SK-N-MC (cell line): Measurements from ENCODE around the gene CGNL1.

ENCODE experiments used
- DNase-seq: peaks from one replicate; pipeline ENCODE4 v3.0.0-alpha.2; 2011; ENCODE audit warnings: low read depth, low spot score
- H3K27ac ChIP-seq: fragments of 200-600 bp; sonication (generic); 2 replicates; pipeline ENCODE4 v1.5.1; 2016; ENCODE audit warnings: mixed run types
- H3K36me3 ChIP-seq: fragments of 200-600 bp; sonication (generic); 2 replicates; pipeline ENCODE4 v1.6.1; 2017; ENCODE audit warnings: antibody characterized with exemption, low read length, mixed read lengths; ENCODE audit not compliant: insufficient read depth
- H3K4me3 ChIP-seq: fragments of 200-600 bp; sonication (generic); 2 replicates; pipeline ENCODE4 v1.5.1; 2016
- H3K9ac ChIP-seq: fragments of 200-600 bp; sonication (generic); 2 replicates; pipeline ENCODE4 v1.8.0; 2017; ENCODE audit warnings: mixed run types, mixed read lengths; ENCODE audit not compliant: insufficient read length
- H3K9me3 ChIP-seq: fragments of 200-600 bp; sonication (generic); 2 replicates; pipeline ENCODE4 v1.6.1; 2017; ENCODE audit warnings: low read depth, mild to moderate bottlenecking, antibody characterized with exemption, low read length, moderate library complexity, mixed read lengths
- EZH2 ChIP-seq: fragments of 200-600 bp; sonication (generic); IDR thresholded peaks from one replicate; pipeline ENCODE4 v1.6.1; 2017; ENCODE audit warnings: antibody characterized with exemption
- FOXP2 ChIP-seq: optimal IDR thresholded peaks from 2 replicates; pipeline ENCODE3; 2011; ENCODE audit warnings: mild to moderate bottlenecking, moderate library complexity; ENCODE audit not compliant: insufficient read depth; ENCODE audit errors: extremely low read length, control extremely low read depth
- POLR2AphosphoS5 ChIP-seq: IDR thresholded peaks from 2 replicates; pipeline ENCODE4 v1.6.1; 2012; ENCODE audit warnings: mild to moderate bottlenecking, low read depth, low read length, borderline replicate concordance

CGNL1 gene

GRCh38 chr15:57422113-57422754 is 45.9 kb downstream of the CGNL1 start:
- Histone ChIP-seq H3K4me3 (no peak overlapping the region), H3K36me3 (no peaks in the 10 kb centered on the region), H3K9ac (no peak overlapping the region), H3K9me3 (no peaks in the 10 kb centered on the region), H3K27ac (no peak overlapping the region)
- DNase-seq, result no peak
- TF ChIP-seq POLR2AphosphoS5, result no peak
- TF ChIP-seq FOXP2, result no peak
- TF ChIP-seq EZH2, result no peak

GRCh38 chr15:57423599-57424140 is 47.4 kb downstream of the CGNL1 start:
- TF ChIP-seq FOXP2 (no peak), EZH2 (no peak), POLR2AphosphoS5 (no peak)
- Histone ChIP-seq H3K4me3 (no peak overlapping the region), H3K9ac (no peak overlapping the region), H3K27ac (no peak overlapping the region), H3K9me3 (no peaks in the 10 kb centered on the region), H3K36me3 (no peaks in the 10 kb centered on the region)
- no peak for DNase-seq

- DNase-seq, result no peak
- Histone ChIP-seq H3K9ac (no peak overlapping the region), H3K4me3 (no peak overlapping the region), H3K36me3 (no peaks in the 10 kb centered on the region), H3K27ac (no peak overlapping the region), H3K9me3 (no peaks in the 10 kb centered on the region)
- TF ChIP-seq FOXP2, result no peak
- TF ChIP-seq POLR2AphosphoS5, result no peak
- no peak for TF ChIP-seq EZH2
These were observed 48.5 kb downstream of the CGNL1 start for GRCh38 chr15:57424628-57425405.

GRCh38 chr15:57425842-57426241 is 49.5 kb downstream of the CGNL1 start:
- H3K27ac ChIP-seq, result no peak overlapping the region
- TF ChIP-seq POLR2AphosphoS5 (no peak), EZH2 (no peak), FOXP2 (no peak)
- DNase-seq, result no peak

GRCh38 chr15:57427367-57427821 is 51.1 kb downstream of the CGNL1 start:
- no peak overlapping the region for H3K9ac ChIP-seq
- H3K27ac ChIP-seq, result no peak overlapping the region
- no peaks in the 10 kb centered on the region for H3K36me3 ChIP-seq
- no peak overlapping the region for H3K4me3 ChIP-seq
- TF ChIP-seq FOXP2 (no peak), EZH2 (no peak), POLR2AphosphoS5 (no peak)
- H3K9me3 ChIP-seq, result no peaks in the 10 kb centered on the region
- no peak for DNase-seq

More at GRCh38 chr15:57425842-57426241, 49.5 kb downstream of the CGNL1 start:
- H3K9ac ChIP-seq, result no peak overlapping the region
- H3K4me3 ChIP-seq, result no peak overlapping the region
- no peaks in the 10 kb centered on the region for H3K36me3 ChIP-seq
- no peaks in the 10 kb centered on the region for H3K9me3 ChIP-seq

GRCh38 chr15:57432141-57432741 is 55.9 kb downstream of the CGNL1 start:
- no peak overlapping the region for H3K27ac ChIP-seq
- H3K4me3 ChIP-seq, result no peak overlapping the region
- H3K9me3 ChIP-seq, result no peaks in the 10 kb centered on the region
- TF ChIP-seq POLR2AphosphoS5, result no peak
- no peak for TF ChIP-seq EZH2
- no peak for TF ChIP-seq FOXP2
- no peak for DNase-seq
- no peak overlapping the region for H3K9ac ChIP-seq
- no peaks in the 10 kb centered on the region for H3K36me3 ChIP-seq

GRCh38 chr15:57436166-57436565 is 59.9 kb downstream of the CGNL1 start:
- H3K9ac ChIP-seq, result no peak overlapping the region
- no peaks in the 10 kb centered on the region for H3K9me3 ChIP-seq
- H3K4me3 ChIP-seq, result no peak overlapping the region
- no peaks in the 10 kb centered on the region for H3K36me3 ChIP-seq
- no peak overlapping the region for H3K27ac ChIP-seq
- DNase-seq, result no peak
- TF ChIP-seq FOXP2 (no peak), EZH2 (no peak), POLR2AphosphoS5 (no peak)

- Histone ChIP-seq H3K9me3 (no peaks in the 10 kb centered on the region), H3K9ac (no peak overlapping the region), H3K36me3 (no peaks in the 10 kb centered on the region), H3K27ac (no peak overlapping the region), H3K4me3 (no peak overlapping the region)
- no peak for DNase-seq
- TF ChIP-seq EZH2, result no peak
- TF ChIP-seq POLR2AphosphoS5, result no peak
These were observed 60.7 kb downstream of the CGNL1 start for GRCh38 chr15:57436961-57437360.
